Measurements from ENCODE around the gene EFCAB5. TPM values are rescaled to one million over a fixed set of nuclear protein-coding genes. Genes with fewer than 3 reads are reported as not detected.
A peak's percentile ranks its signal among the peaks of the same experiment; 100 is the strongest.

EFCAB5 gene
- total RNA-seq, 1 donor from 2014 or later, result 1.00 TPM

GRCh38 chr17:29977836-29978235, 36.4 kb downstream of the EFCAB5 start:
- H3K9me3 Mint-ChIP-seq (ENCODE audit: unreplicated experiment), result no peaks in the 10 kb centered on the region
- no peak overlapping the region for H3K4me3 ChIP-seq (ENCODE audit: insufficient read depth, low read depth, low read length)
- no peaks in the 10 kb centered on the region for H4K20me1 ChIP-seq (ENCODE audit: insufficient read depth, low read length)
- TF ChIP-seq EZH2 (IDR thresholded peaks at IDR 0.05; ENCODE audit: insufficient read depth, low read length), result no peak
- no peak for TF ChIP-seq CTCF (IDR thresholded peaks at IDR 0.05; ENCODE audit: insufficient read depth, low read depth, low read length)
- no peaks in the 10 kb centered on the region for H3K36me3 ChIP-seq (ENCODE audit: insufficient read depth, low read length)
- no peaks in the 10 kb centered on the region for H3K79me2 ChIP-seq (ENCODE audit: insufficient read depth, low read length)
- no peak overlapping the region for H3K9ac ChIP-seq (ENCODE audit: low read length)
- peak; percentile 64 for DNase-seq (ENCODE audit: low read depth)
- no peak overlapping the region for H3K4me3 Mint-ChIP-seq (ENCODE audit: unreplicated experiment)
- no peaks in the 10 kb centered on the region for H3K27me3 ChIP-seq (ENCODE audit: insufficient read depth, low read length)
- H3K4me1 Mint-ChIP-seq (ENCODE audit: low read depth, unreplicated experiment), result no peaks in the 10 kb centered on the region
- H2AFZ ChIP-seq (ENCODE audit: low read depth, low read length), result no peak overlapping the region
- no peaks in the 10 kb centered on the region for H3K9me3 ChIP-seq (ENCODE audit: insufficient read depth, low read depth, low read length)
- no peaks in the 10 kb centered on the region for H3K4me1 ChIP-seq (ENCODE audit: insufficient read depth, low read length)
- H3K36me3 Mint-ChIP-seq (ENCODE audit: low read depth, unreplicated experiment), result no peaks in the 10 kb centered on the region
- H3K27ac Mint-ChIP-seq (ENCODE audit: unreplicated experiment), result no peak overlapping the region
- H3K27ac ChIP-seq (ENCODE audit: low read depth, low read length), result no peak overlapping the region
- H3K4me2 ChIP-seq (ENCODE audit: low read length), result no peak overlapping the region
- FAIRE-seq, result peak; percentile 29
- peaks cover 3% of the 10 kb centered on the region for H3K27me3 Mint-ChIP-seq (ENCODE audit: low read depth, unreplicated experiment)

- no peaks in the 10 kb centered on the region for H4K20me1 ChIP-seq (ENCODE audit: insufficient read depth, low read length)
- H3K4me2 ChIP-seq (ENCODE audit: low read length), result no peak overlapping the region
- no peak overlapping the region for H3K4me3 ChIP-seq (ENCODE audit: insufficient read depth, low read depth, low read length)
- Mint-ChIP-seq H3K27me3 (ENCODE audit: low read depth, unreplicated experiment) (peaks cover 3% of the 10 kb centered on the region), H3K36me3 (ENCODE audit: low read depth, unreplicated experiment) (no peaks in the 10 kb centered on the region), H3K9me3 (ENCODE audit: unreplicated experiment) (no peaks in the 10 kb centered on the region), H3K4me1 (ENCODE audit: low read depth, unreplicated experiment) (no peaks in the 10 kb centered on the region), H3K4me3 (ENCODE audit: unreplicated experiment) (no peak overlapping the region), H3K27ac (ENCODE audit: unreplicated experiment) (no peak overlapping the region)
- no peaks in the 10 kb centered on the region for H3K79me2 ChIP-seq (ENCODE audit: insufficient read depth, low read length)
- TF ChIP-seq CTCF (IDR thresholded peaks at IDR 0.05; ENCODE audit: insufficient read depth, low read depth, low read length) (no peak), EZH2 (IDR thresholded peaks at IDR 0.05; ENCODE audit: insufficient read depth, low read length) (no peak)
- no peaks in the 10 kb centered on the region for H3K27me3 ChIP-seq (ENCODE audit: insufficient read depth, low read length)
- no peaks in the 10 kb centered on the region for H3K4me1 ChIP-seq (ENCODE audit: insufficient read depth, low read length)
- peak; percentile 44 for DNase-seq (ENCODE audit: low read depth)
- H3K27ac ChIP-seq (ENCODE audit: low read depth, low read length), result no peak overlapping the region
- no peaks in the 10 kb centered on the region for H3K9me3 ChIP-seq (ENCODE audit: insufficient read depth, low read depth, low read length)
- FAIRE-seq, result no peak
- H2AFZ ChIP-seq (ENCODE audit: low read depth, low read length), result no peak overlapping the region
- no peaks in the 10 kb centered on the region for H3K36me3 ChIP-seq (ENCODE audit: insufficient read depth, low read length)
- no peak overlapping the region for H3K9ac ChIP-seq (ENCODE audit: low read length)
Measured at GRCh38 chr17:29980261-29980660, 38.8 kb downstream of the EFCAB5 start.

DNA sequence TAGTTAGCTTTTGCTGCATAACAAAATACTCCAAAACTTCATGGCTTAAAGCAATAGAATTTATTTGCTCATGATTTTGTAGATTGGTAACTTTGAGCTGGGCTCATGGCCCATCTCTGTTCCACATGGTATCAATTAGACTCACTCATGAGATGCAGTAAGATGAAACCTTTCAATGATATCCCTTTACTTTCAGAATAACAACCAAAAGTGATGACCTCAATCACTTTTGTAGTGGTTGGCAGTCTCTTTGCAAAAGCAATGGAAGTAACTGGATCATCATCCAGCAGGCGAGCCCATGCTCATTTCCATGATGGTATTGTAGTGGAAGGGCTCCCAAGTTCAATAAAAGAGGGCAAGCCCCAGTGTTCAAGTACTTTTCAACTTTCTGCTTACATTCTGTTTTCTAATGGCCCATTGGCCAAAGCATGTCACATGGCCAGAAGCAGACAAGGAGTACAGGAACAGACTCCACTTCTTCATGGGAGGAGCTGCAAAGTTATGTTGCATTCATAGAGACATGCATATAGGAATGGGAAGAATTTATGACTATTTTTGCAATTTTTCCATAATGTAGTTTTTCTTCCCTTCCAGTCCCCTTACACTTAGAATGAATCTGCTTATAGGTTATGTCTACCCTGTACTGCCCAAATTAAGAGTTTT, 41.7 kb downstream of the EFCAB5 start:
- Histone ChIP-seq H3K4me1 (ENCODE audit: insufficient read depth, low read length) (no peaks in the 10 kb centered on the region), H3K9me3 (ENCODE audit: insufficient read depth, low read depth, low read length) (no peaks in the 10 kb centered on the region), H3K4me3 (ENCODE audit: insufficient read depth, low read depth, low read length) (no peak overlapping the region), H3K36me3 (ENCODE audit: insufficient read depth, low read length) (no peaks in the 10 kb centered on the region), H3K79me2 (ENCODE audit: insufficient read depth, low read length) (no peaks in the 10 kb centered on the region), H3K27me3 (ENCODE audit: insufficient read depth, low read length) (no peaks in the 10 kb centered on the region), H3K9ac (ENCODE audit: low read length) (no peak overlapping the region), H3K27ac (ENCODE audit: low read depth, low read length) (no peak overlapping the region), H4K20me1 (ENCODE audit: insufficient read depth, low read length) (no peaks in the 10 kb centered on the region), H3K4me2 (ENCODE audit: low read length) (no peak overlapping the region), H2AFZ (ENCODE audit: low read depth, low read length) (no peak overlapping the region)
- Mint-ChIP-seq H3K4me3 (ENCODE audit: unreplicated experiment) (no peak overlapping the region), H3K27ac (ENCODE audit: unreplicated experiment) (no peak overlapping the region), H3K9me3 (ENCODE audit: unreplicated experiment) (no peaks in the 10 kb centered on the region), H3K27me3 (ENCODE audit: low read depth, unreplicated experiment) (peaks cover 3% of the 10 kb centered on the region), H3K4me1 (ENCODE audit: low read depth, unreplicated experiment) (no peaks in the 10 kb centered on the region), H3K36me3 (ENCODE audit: low read depth, unreplicated experiment) (no peaks in the 10 kb centered on the region)
- no peak for FAIRE-seq
- TF ChIP-seq EZH2 (IDR thresholded peaks at IDR 0.05; ENCODE audit: insufficient read depth, low read length), result no peak
- TF ChIP-seq CTCF (IDR thresholded peaks at IDR 0.05; ENCODE audit: insufficient read depth, low read depth, low read length), result no peak
- DNase-seq (ENCODE audit: low read depth), result no peak

Data from astrocyte (in vitro differentiated cells and primary cell).